LNCAP (cell line): Measurements from ENCODE around the gene RABGAP1L.

ENCODE experiments used
- TF ChIP-seq, protein P1 (sequence below): fragments of 450-650 bp; IDR thresholded peaks from 2 replicates; pipeline ENCODE4 v1.5.1; 2017; ENCODE audit warnings: mild to moderate bottlenecking

Gene RABGAP1L

GRCh38 chr1:174276087-174276486 is 116.8 kb downstream of the RABGAP1L start:
- TF ChIP-seq, protein P1, sequence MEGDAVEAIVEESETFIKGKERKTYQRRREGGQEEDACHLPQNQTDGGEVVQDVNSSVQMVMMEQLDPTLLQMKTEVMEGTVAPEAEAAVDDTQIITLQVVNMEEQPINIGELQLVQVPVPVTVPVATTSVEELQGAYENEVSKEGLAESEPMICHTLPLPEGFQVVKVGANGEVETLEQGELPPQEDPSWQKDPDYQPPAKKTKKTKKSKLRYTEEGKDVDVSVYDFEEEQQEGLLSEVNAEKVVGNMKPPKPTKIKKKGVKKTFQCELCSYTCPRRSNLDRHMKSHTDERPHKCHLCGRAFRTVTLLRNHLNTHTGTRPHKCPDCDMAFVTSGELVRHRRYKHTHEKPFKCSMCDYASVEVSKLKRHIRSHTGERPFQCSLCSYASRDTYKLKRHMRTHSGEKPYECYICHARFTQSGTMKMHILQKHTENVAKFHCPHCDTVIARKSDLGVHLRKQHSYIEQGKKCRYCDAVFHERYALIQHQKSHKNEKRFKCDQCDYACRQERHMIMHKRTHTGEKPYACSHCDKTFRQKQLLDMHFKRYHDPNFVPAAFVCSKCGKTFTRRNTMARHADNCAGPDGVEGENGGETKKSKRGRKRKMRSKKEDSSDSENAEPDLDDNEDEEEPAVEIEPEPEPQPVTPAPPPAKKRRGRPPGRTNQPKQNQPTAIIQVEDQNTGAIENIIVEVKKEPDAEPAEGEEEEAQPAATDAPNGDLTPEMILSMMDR = no peak

DNA sequence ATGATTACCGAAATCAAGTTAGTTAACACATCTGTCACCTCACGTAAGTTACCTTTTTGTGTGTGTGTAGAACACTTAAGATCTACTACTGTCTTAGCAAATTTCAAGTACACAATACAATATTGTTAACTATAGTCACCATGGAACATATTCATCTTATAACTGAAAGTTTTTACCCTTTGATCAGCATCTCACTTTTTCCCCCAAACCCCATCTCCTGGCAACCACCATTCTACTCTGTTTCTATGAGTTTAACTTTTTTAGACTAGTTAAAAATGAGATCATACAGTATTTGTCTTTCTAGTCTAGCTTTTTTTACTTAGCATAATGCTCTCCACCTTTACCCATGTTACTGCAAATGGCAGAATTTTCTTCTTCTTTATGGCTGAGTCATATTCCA is 124.7 kb downstream of the RABGAP1L start:
- TF ChIP-seq, protein P1 = no peak

- TF ChIP-seq, protein P1 = no peak
Observed at GRCh38 chr1:174286042-174286441, 126.7 kb downstream of the RABGAP1L start.

- TF ChIP-seq, protein P1 = no peak
Observed at GRCh38 chr1:174289644-174290310, 130.5 kb downstream of the RABGAP1L start.

DNA sequence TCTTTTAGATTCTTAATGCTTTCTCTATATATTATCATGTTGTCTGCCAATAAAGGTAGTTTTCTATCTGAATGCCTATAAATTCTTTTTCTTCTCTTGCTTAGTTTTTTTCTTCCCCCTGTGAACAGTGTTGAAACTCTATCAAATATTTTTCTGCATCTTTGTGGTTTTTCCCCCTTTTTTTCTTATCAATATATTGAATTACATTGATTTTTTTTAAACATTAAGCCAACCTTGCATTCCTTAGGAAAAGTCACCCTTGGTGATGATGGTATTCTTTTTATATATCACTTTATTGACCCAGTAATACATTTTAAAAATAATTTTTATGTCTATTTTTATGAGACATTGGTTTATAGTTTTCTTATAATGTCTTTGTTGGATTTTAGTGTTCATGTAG is 131.7 kb downstream of the RABGAP1L start:
- TF ChIP-seq, protein P1 = no peak

DNA sequence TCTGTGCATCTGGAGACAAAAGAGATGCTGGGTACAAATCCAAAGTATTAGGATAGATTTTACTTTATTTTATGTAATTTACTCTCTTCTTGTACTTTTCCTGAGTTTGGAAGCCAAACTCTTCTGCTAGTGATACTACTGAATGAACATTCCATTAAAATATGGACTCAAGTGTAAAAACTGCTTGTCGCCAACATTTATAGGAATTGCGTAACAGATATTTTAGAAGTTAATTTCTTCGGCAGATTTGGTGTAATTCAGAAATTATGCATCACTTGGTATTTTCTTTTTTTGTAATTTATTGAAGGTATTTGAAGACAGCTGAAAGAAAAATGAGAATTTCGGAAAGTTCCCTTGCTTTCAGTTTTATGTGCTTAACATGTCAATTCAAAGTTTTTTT is 137.0 kb downstream of the RABGAP1L start:
- TF ChIP-seq, protein P1 = no peak

DNA sequence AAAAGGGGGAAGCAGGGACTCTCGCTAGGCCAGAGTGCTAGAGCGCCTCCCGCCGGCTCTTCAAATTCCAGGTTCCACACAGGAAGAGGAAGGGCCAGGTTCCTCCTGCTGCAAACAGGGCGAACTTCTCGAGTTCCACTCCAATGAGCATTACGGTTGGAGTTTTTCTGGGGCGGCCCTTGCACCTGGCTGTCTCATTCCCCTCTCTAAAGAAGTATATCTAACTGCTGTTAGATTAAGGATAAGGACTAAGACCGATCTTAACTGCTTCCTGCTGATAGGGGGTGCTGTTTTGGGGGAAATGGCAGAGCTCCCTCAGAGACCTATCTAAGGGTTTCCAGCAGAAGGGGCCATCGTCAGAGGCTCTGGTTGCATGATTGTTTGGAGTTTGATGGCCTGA is 138.0 kb downstream of the RABGAP1L start:
- TF ChIP-seq, protein P1 = no peak
